Cardiac fibroblast (primary cell): Measurements from ENCODE around the gene HOXC4.

ENCODE experiments used
- DNase-seq, 2 donors: peaks; one replicate each; pipeline versions ENCODE4 v3.0.0 to v3.0.0-alpha.2; 2010; ENCODE audit warnings: low read depth in 2 of 2
- H3K4me3 ChIP-seq, 2 donors: replicated peaks in 1 of 2; 1 replicate in 1 of 2; 2 replicates in 1 of 2; pipeline ENCODE4 v1.5.1; 2011; ENCODE audit warnings: low read depth in 2 of 2, low read length in 2 of 2, mild to moderate bottlenecking in 2 of 2, moderate library complexity in 1 of 2
- TF ChIP-seq, protein P1 (sequence below): IDR thresholded peaks from one replicate; pipeline ENCODE4 v1.5.1; 2011; ENCODE audit warnings: low read depth, mild to moderate bottlenecking, low read length, inconsistent platforms

The HOXC4 gene

DNA sequence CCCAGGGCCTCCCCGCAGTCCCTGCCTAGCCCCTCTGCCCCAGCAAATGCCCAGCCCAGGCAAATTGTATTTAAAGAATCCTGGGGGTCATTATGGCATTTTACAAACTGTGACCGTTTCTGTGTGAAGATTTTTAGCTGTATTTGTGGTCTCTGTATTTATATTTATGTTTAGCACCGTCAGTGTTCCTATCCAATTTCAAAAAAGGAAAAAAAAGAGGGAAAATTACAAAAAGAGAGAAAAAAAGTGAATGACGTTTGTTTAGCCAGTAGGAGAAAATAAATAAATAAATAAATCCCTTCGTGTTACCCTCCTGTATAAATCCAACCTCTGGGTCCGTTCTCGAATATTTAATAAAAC, 23.2 kb upstream of the HOXC4 start:
- no peak for DNase-seq
- TF ChIP-seq, protein P1, sequence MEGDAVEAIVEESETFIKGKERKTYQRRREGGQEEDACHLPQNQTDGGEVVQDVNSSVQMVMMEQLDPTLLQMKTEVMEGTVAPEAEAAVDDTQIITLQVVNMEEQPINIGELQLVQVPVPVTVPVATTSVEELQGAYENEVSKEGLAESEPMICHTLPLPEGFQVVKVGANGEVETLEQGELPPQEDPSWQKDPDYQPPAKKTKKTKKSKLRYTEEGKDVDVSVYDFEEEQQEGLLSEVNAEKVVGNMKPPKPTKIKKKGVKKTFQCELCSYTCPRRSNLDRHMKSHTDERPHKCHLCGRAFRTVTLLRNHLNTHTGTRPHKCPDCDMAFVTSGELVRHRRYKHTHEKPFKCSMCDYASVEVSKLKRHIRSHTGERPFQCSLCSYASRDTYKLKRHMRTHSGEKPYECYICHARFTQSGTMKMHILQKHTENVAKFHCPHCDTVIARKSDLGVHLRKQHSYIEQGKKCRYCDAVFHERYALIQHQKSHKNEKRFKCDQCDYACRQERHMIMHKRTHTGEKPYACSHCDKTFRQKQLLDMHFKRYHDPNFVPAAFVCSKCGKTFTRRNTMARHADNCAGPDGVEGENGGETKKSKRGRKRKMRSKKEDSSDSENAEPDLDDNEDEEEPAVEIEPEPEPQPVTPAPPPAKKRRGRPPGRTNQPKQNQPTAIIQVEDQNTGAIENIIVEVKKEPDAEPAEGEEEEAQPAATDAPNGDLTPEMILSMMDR, result no peak
- no peak overlapping the region for H3K4me3 ChIP-seq

DNA sequence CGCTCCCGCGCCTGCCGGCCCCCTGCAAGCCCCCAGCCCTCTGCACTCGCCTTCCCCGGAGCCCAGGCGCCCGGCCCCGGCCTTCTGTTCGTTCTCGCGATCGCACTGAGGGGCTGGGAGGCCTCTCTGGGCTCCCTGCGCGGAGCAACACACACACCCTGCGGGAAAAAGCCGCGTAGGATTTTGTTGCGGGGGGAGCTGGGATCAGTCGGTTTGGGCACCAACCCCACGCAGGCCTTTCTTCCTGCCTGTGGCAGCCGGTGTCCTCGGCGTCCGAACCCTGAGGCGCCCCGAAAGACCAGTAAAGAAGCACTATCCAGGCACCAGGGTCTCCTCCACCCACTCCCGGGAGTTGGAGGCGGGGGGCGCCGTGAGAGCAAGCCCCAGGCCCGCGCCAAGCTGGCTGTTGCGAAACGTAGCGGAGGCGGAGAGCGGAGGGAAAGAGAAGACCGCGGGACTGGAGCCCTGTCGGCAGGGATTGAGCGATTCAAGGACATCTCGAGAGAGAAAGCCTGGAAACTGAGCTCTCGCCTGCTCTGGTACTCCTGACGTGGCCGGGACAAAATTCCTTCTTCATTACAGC, 22.7 kb upstream of the HOXC4 start:
- H3K4me3 ChIP-seq, result no peak overlapping the region
- TF ChIP-seq, protein P1, result no peak
- peak; percentile 17 to 32 for DNase-seq

DNA sequence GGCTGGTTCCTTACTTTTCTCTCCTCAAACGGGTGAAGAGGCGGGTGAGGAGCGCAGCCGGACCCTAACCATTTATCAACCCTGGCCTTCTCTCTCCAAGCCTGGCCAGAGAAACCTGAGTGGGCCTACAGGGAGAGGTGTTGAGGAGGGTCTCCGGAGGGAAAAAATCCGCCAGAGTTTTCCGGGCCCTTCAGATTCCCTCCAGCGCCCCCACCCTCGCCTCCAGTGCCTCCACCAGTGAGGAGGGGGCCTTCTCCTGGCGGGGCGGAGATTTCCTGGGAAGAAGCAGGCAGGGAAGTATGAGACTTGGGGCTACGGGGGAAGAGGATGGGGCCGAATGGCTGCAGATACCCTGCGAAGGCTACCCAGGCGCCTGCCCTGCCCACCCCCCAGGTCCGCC, 22.2 kb upstream of the HOXC4 start:
- TF ChIP-seq, protein P1, result no peak

DNA sequence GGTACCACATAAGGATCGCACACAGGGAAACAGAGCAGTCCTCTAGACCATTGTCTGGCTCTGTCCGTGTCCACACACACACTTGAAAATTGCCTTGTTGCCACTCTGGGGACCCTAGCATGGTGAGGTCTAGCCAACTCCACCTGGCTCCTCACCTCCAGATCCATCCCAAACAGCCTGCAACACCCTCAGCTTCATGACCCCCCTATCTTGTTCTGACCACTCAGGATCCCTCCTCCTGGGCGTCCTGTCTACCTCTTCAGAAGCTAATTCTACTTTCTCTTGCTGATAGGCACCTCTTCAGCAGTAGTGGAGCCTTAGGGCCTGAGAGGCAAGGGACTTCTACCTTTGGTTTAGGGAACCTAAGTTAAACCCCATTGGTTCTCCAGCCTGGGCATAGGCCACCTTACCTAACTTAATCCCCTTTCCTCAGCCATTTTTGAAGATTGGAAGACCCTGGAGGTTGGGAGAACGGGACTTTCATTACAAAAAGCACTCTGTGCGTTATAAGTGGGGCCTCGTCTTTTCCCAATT, 21.5 kb upstream of the HOXC4 start:
- no peak overlapping the region for H3K4me3 ChIP-seq
- TF ChIP-seq, protein P1, result no peak
- no peak for DNase-seq

More for the DNA sequence above, 22.2 kb upstream of the HOXC4 start:
- H3K4me3 ChIP-seq, result no peak overlapping the region
- no peak for DNase-seq

DNA sequence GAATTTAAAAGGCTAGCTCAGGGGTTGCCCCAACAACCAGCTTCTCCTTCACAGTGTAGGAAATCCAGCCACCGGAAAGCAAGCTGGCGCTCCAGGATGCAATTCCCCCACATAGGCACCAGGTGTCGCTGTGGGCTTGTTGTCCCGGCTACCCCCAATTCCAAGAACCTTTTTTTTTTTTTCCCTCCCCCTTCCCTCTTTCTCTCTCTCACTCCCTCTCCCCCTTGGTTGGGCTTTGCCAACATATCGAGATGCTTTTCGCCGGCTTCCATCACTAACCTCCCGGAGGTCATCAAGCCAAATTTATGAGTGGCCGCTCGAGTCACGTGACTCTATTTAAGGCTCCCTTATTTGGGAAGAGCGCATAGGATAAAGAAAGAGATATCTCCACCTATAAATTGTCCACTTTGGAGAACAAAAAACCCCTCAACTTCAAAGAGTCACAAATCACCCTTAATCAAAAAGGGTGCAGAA, 21.0 kb upstream of the HOXC4 start, which contains the start of gene HOXC5:
Gene HOXC5, plus strand, starts transcription at position 424 of the 474 bp plus-strand sequence. CDS start 73 bp downstream, outside the sequence.
- no peak within 1 kb of the TSS for H3K4me3 ChIP-seq
- DNase-seq, result peak; percentile 64 to 70
- TF ChIP-seq, protein P1, result peak; percentile 91

DNA sequence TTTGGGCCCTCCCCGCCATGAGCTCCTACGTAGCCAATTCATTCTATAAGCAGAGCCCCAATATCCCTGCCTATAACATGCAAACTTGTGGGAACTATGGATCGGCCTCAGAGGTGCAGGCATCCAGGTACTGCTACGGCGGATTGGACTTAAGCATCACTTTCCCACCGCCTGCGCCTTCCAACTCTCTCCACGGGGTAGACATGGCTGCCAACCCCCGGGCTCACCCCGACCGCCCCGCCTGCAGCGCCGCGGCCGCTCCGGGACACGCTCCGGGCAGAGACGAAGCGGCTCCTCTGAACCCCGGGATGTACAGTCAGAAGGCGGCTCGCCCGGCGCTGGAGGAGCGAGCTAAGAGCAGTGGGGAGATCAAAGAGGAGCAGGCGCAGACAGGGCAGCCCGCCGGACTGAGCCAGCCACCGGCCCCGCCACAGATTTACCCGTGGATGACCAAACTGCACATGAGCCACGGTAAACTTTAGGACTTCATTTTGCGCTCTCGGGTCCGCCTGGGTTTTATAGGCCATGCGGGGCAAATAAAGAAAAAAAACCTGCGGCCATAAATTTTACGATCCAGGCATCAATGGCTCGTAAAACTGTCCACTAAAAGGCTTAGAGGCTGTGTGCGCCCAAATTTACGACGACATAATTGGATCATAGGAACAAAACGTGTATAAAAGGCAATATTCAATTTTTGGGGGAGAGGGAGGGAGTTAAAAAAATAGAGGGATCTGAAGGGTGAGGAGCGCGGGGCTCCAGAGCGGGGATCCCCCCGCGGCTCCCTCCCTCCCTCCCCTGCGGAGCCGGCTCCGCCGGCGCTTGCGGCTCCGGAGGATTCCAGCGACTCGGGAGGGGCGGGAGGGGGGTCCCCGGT, 20.3 kb upstream of the HOXC4 start:
- TF ChIP-seq, protein P1, result no peak
- no peak overlapping the region for H3K4me3 ChIP-seq
- no peak for DNase-seq
